Measurements from ENCODE around the gene SERPINB3.

DNA sequence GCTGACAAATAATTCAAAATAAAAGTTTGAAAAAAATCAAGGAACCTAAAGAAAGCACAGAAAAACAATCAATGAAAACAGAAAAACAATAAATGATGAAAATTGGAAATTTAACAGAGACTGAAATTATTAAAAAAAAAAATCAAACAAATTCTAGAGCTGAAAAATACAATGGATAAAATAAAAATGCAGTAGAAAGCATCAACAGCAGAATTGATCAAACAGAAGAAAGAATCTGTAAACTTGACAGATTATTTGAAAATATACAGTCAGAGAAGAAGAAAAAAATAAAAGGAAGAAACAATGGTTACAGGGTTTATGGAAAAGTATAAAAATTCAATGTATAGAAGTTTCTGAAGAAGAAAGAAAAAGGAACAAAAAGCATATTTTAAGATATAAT, 33.9 kb downstream of the SERPINB3 start:
- no peak for TF ChIP-seq ISL1 (CRISPR knock-in tag; IDR thresholded peaks at IDR 0.05)
- TF ChIP-seq TCF4 (CRISPR knock-in tag; IDR thresholded peaks at IDR 0.05; ENCODE audit: borderline replicate concordance) = no peak
- TF ChIP-seq ARNTL (CRISPR knock-in tag; IDR thresholded peaks at IDR 0.05; ENCODE audit: borderline replicate concordance, low read depth) = no peak
- TF ChIP-seq, protein P1, sequence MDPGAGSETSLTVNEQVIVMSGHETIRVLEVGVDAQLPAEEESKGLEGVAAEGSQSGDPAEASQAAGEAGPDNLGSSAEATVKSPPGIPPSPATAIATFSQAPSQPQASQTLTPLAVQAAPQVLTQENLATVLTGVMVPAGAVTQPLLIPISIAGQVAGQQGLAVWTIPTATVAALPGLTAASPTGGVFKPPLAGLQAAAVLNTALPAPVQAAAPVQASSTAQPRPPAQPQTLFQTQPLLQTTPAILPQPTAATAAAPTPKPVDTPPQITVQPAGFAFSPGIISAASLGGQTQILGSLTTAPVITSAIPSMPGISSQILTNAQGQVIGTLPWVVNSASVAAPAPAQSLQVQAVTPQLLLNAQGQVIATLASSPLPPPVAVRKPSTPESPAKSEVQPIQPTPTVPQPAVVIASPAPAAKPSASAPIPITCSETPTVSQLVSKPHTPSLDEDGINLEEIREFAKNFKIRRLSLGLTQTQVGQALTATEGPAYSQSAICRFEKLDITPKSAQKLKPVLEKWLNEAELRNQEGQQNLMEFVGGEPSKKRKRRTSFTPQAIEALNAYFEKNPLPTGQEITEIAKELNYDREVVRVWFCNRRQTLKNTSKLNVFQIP (CRISPR knock-in tag; IDR thresholded peaks at IDR 0.05; ENCODE audit: borderline replicate concordance, low read depth) = no peak
- TF ChIP-seq ZFP30 (CRISPR knock-in tag; IDR thresholded peaks at IDR 0.05) = no peak
- TF ChIP-seq BACH2 (CRISPR knock-in tag; IDR thresholded peaks at IDR 0.05; ENCODE audit: borderline replicate concordance) = no peak
- no peak for TF ChIP-seq PPARA (CRISPR knock-in tag; IDR thresholded peaks at IDR 0.05; ENCODE audit: borderline replicate concordance)
- TF ChIP-seq SNAI2 (CRISPR knock-in tag; IDR thresholded peaks at IDR 0.05) = no peak
- TF ChIP-seq ZFP3 (CRISPR knock-in tag; IDR thresholded peaks at IDR 0.05) = no peak
- TF ChIP-seq, protein P2, sequence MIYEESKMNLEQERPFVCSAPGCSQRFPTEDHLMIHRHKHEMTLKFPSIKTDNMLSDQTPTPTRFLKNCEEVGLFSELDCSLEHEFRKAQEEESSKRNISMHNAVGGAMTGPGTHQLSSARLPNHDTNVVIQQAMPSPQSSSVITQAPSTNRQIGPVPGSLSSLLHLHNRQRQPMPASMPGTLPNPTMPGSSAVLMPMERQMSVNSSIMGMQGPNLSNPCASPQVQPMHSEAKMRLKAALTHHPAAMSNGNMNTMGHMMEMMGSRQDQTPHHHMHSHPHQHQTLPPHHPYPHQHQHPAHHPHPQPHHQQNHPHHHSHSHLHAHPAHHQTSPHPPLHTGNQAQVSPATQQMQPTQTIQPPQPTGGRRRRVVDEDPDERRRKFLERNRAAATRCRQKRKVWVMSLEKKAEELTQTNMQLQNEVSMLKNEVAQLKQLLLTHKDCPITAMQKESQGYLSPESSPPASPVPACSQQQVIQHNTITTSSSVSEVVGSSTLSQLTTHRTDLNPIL (CRISPR knock-in tag; IDR thresholded peaks at IDR 0.05; ENCODE audit: low read depth) = no peak
- TF ChIP-seq, protein P3, sequence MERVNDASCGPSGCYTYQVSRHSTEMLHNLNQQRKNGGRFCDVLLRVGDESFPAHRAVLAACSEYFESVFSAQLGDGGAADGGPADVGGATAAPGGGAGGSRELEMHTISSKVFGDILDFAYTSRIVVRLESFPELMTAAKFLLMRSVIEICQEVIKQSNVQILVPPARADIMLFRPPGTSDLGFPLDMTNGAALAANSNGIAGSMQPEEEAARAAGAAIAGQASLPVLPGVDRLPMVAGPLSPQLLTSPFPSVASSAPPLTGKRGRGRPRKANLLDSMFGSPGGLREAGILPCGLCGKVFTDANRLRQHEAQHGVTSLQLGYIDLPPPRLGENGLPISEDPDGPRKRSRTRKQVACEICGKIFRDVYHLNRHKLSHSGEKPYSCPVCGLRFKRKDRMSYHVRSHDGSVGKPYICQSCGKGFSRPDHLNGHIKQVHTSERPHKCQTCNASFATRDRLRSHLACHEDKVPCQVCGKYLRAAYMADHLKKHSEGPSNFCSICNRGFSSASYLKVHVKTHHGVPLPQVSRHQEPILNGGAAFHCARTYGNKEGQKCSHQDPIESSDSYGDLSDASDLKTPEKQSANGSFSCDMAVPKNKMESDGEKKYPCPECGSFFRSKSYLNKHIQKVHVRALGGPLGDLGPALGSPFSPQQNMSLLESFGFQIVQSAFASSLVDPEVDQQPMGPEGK (CRISPR knock-in tag; IDR thresholded peaks at IDR 0.05; ENCODE audit: borderline replicate concordance) = no peak
- TF ChIP-seq ESRRG (CRISPR knock-in tag; IDR thresholded peaks at IDR 0.05) = no peak
- no peak for TF ChIP-seq ZNF565 (CRISPR knock-in tag; conservative IDR thresholded peaks at IDR 0.05; ENCODE audit: low read depth)
- no peak for TF ChIP-seq RARB (CRISPR knock-in tag; IDR thresholded peaks at IDR 0.05)

All from SK-N-SH treated with all-trans-retinoic acid at 6 μM for 48 hours (cell line).